ENCODE measurements around the gene FOCAD.

The FOCAD gene

DNA sequence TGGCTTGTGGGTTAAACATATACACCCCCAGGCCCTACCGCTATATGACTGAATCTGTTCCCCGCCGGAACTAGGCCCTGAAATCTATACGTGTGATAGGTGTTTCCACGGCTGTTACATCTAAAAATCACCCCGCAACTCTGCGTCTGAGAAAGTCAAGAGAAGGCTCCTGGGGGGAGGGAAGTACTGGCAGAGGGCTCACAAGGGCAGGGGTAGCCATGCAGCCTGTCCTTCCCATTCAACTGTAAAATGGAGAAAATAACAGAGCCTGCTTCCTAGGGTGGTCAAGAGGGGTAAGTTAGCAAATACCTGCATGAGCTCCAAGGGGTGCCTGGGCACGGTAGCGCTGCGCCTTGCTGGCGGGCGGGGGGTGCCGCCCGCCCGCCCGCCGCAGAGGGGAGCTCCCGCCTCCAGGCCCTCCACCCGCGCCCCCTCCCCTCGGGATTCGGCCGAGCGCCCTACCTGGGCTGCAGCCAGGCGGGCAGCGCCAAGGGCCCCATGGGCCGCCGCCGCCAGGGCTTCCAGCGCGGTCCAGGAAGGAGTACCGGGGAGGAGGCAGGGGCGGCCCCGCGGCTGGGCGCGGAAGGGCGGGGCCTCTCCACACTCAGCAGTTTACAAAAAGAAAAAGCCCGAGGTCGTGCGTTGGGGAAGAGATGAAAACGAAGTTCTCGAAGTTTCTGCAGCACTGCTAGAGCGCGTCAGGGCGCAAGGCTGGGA is 347.2 kb downstream of the FOCAD start, which contains the start of gene HACD4:
HACD4 (minus strand) TSS at position 550 of the 717 bp plus-strand sequence; CDS start at position 500, 50 bp downstream.
- DNase-seq: peak; percentile 74
- Histone ChIP-seq H3K9ac (ENCODE audit: low read length) (peak within 1 kb of the TSS; percentile 58), H3K56ac (ENCODE audit: low read length) (peak within 1 kb of the TSS; percentile 78), H3K79me2 (ENCODE audit: control insufficient read depth, insufficient read depth, low read length) (no peaks in the 10 kb centered on the region), H3K18ac (ENCODE audit: low read length) (peak within 1 kb of the TSS; percentile 76), H3K4me3 (ENCODE audit: low read length) (peak within 1 kb of the TSS; percentile 26), H3K27me3 (ENCODE audit: insufficient read depth, low read length, poor library complexity) (no peaks in the 10 kb centered on the region), H3K79me1 (ENCODE audit: low read length) (no peaks in the 10 kb centered on the region), H4K5ac (ENCODE audit: low read length) (no peak within 1 kb of the TSS), H3K4me2 (ENCODE audit: low read length) (peak within 1 kb of the TSS; percentile 39), H4K8ac (ENCODE audit: low read depth, low read length) (peak within 1 kb of the TSS; percentile 98), H3K27ac (ENCODE audit: low read depth, low read length) (peak within 1 kb of the TSS; percentile 42), H2BK120ac (ENCODE audit: low read depth, low read length) (peak within 1 kb of the TSS; percentile 69), H3K36me3 (ENCODE audit: control insufficient read depth, insufficient read depth, low read length) (no peaks in the 10 kb centered on the region), H3K4ac (ENCODE audit: low read depth, low read length) (peak within 1 kb of the TSS; percentile 26), H2AK5ac (ENCODE audit: low read length) (no peak within 1 kb of the TSS), H2BK5ac (ENCODE audit: low read length) (peak within 1 kb of the TSS; percentile 38), H3K4me1 (ENCODE audit: control insufficient read depth, low read depth, low read length) (peaks cover 4% of the 10 kb centered on the region), H2BK15ac (replicated peaks; ENCODE audit: low read depth) (no peak within 1 kb of the TSS), H3K23ac (ENCODE audit: low read length) (no peak within 1 kb of the TSS)
- no CpG with 5 or more reads among the region's 46 CpGs for WGBS (ENCODE audit: extremely low coverage, insufficient coverage, low lambda C conversion rate)

GRCh38 chr9:21031808-21032183 is 347.7 kb downstream of the FOCAD start:
- DNase-seq: no peak
- Histone ChIP-seq H3K4me3 (ENCODE audit: low read length) (no peak overlapping the region), H3K23ac (ENCODE audit: low read length) (no peak overlapping the region), H3K27ac (ENCODE audit: low read depth, low read length) (peak overlapping the region; percentile 20), H3K56ac (ENCODE audit: low read length) (peak overlapping the region; percentile 78), H3K36me3 (ENCODE audit: control insufficient read depth, insufficient read depth, low read length) (no peaks in the 10 kb centered on the region), H2AK5ac (ENCODE audit: low read length) (no peak overlapping the region), H4K8ac (ENCODE audit: low read depth, low read length) (no peak overlapping the region), H2BK5ac (ENCODE audit: low read length) (no peak overlapping the region), H3K79me2 (ENCODE audit: control insufficient read depth, insufficient read depth, low read length) (no peaks in the 10 kb centered on the region), H3K79me1 (ENCODE audit: low read length) (no peaks in the 10 kb centered on the region), H3K27me3 (ENCODE audit: insufficient read depth, low read length, poor library complexity) (no peaks in the 10 kb centered on the region), H3K4me2 (ENCODE audit: low read length) (peak overlapping the region; percentile 21), H4K5ac (ENCODE audit: low read length) (no peak overlapping the region), H3K18ac (ENCODE audit: low read length) (peak overlapping the region; percentile 76), H3K4me1 (ENCODE audit: control insufficient read depth, low read depth, low read length) (peaks cover 6% of the 10 kb centered on the region), H3K9ac (ENCODE audit: low read length) (peak overlapping the region; percentile 50), H2BK15ac (replicated peaks; ENCODE audit: low read depth) (no peak overlapping the region), H3K4ac (ENCODE audit: low read depth, low read length) (peak overlapping the region; percentile 26), H2BK120ac (ENCODE audit: low read depth, low read length) (no peak overlapping the region)
- whole genome bisulfite sequencing (ENCODE audit: extremely low coverage, insufficient coverage, low lambda C conversion rate): no CpG with 5 or more reads among the region's 22 CpGs

- no peak overlapping the region for H3K23ac ChIP-seq (ENCODE audit: low read length)
- H3K79me2 ChIP-seq (ENCODE audit: control insufficient read depth, insufficient read depth, low read length): no peaks in the 10 kb centered on the region
- no peak overlapping the region for H2BK15ac ChIP-seq (replicated peaks; ENCODE audit: low read depth)
- no peak overlapping the region for H3K18ac ChIP-seq (ENCODE audit: low read length)
- H3K56ac ChIP-seq (ENCODE audit: low read length): no peak overlapping the region
- no peak overlapping the region for H2BK120ac ChIP-seq (ENCODE audit: low read depth, low read length)
- no peaks in the 10 kb centered on the region for H3K27me3 ChIP-seq (ENCODE audit: insufficient read depth, low read length, poor library complexity)
- H3K4ac ChIP-seq (ENCODE audit: low read depth, low read length): no peak overlapping the region
- no peak overlapping the region for H3K4me2 ChIP-seq (ENCODE audit: low read length)
- H2AK5ac ChIP-seq (ENCODE audit: low read length): no peak overlapping the region
- no peak overlapping the region for H2BK5ac ChIP-seq (ENCODE audit: low read length)
- DNase-seq: peak; percentile 44
- H4K5ac ChIP-seq (ENCODE audit: low read length): no peak overlapping the region
- no CpG with 5 or more reads among the region's 2 CpGs for WGBS (ENCODE audit: extremely low coverage, insufficient coverage, low lambda C conversion rate)
- no peak overlapping the region for H3K4me3 ChIP-seq (ENCODE audit: low read length)
- no peaks in the 10 kb centered on the region for H3K36me3 ChIP-seq (ENCODE audit: control insufficient read depth, insufficient read depth, low read length)
- H3K4me1 ChIP-seq (ENCODE audit: control insufficient read depth, low read depth, low read length): peaks cover 2% of the 10 kb centered on the region
- no peak overlapping the region for H3K27ac ChIP-seq (ENCODE audit: low read depth, low read length)
- H3K79me1 ChIP-seq (ENCODE audit: low read length): no peaks in the 10 kb centered on the region
- H3K9ac ChIP-seq (ENCODE audit: low read length): no peak overlapping the region
- no peak overlapping the region for H4K8ac ChIP-seq (ENCODE audit: low read depth, low read length)
Measured at GRCh38 chr9:21037278-21037677, 353.2 kb downstream of the FOCAD start.

DNA sequence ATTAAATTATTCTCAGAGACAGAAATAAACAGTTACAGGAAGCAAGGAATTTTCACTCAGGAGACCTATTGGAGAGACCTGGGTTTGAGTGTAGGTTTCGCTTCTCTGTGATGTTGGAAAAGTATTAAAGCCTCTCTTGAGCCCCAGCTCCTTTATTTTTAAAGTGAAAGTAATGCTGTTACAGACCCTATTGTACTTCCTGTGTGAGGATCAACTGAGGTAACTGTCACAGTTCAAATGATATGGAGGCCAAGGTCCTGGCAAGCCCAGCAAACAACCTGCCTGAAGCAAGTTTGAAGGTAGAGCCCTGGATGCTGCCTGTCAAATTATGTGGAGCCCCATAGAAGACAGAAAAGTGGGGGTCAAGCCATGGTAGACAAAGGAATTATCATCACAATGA is 355.2 kb downstream of the FOCAD start:
- Histone ChIP-seq H3K23ac (ENCODE audit: low read length) (no peak overlapping the region), H2BK120ac (ENCODE audit: low read depth, low read length) (no peak overlapping the region), H2BK15ac (replicated peaks; ENCODE audit: low read depth) (no peak overlapping the region), H3K18ac (ENCODE audit: low read length) (peak overlapping the region; percentile 51), H2BK5ac (ENCODE audit: low read length) (no peak overlapping the region), H3K56ac (ENCODE audit: low read length) (no peak overlapping the region), H3K4me1 (ENCODE audit: control insufficient read depth, low read depth, low read length) (peaks cover 2% of the 10 kb centered on the region), H3K4me3 (ENCODE audit: low read length) (no peak overlapping the region), H3K79me1 (ENCODE audit: low read length) (no peaks in the 10 kb centered on the region), H2AK5ac (ENCODE audit: low read length) (no peak overlapping the region), H3K79me2 (ENCODE audit: control insufficient read depth, insufficient read depth, low read length) (no peaks in the 10 kb centered on the region), H3K36me3 (ENCODE audit: control insufficient read depth, insufficient read depth, low read length) (no peaks in the 10 kb centered on the region), H4K5ac (ENCODE audit: low read length) (no peak overlapping the region), H4K8ac (ENCODE audit: low read depth, low read length) (no peak overlapping the region), H3K27ac (ENCODE audit: low read depth, low read length) (no peak overlapping the region), H3K4ac (ENCODE audit: low read depth, low read length) (no peak overlapping the region), H3K4me2 (ENCODE audit: low read length) (no peak overlapping the region), H3K9ac (ENCODE audit: low read length) (no peak overlapping the region), H3K27me3 (ENCODE audit: insufficient read depth, low read length, poor library complexity) (no peaks in the 10 kb centered on the region)
- no peak for DNase-seq
- no CpG with 5 or more reads among the region's 1 CpG for WGBS (ENCODE audit: extremely low coverage, insufficient coverage, low lambda C conversion rate)

DNA sequence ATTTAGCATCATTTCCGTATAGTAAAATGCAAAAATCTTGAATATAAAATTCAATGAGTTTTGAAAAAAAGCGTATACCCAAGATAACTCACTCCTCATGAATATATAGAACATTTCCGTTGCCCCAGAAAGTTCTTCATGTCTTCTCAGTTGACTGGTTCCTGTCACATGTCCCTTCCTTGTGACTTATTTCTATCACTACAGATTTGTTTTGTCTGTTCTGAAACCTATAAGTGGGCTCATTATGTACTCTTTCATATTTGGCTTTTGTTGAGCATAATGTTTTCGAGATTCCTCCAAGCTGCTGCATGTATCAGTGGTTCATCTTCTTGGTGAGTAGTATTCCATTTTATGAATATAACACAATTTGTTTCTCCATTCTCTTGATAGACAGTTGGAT is 358.4 kb downstream of the FOCAD start:
- Histone ChIP-seq H3K56ac (ENCODE audit: low read length) (no peak overlapping the region), H3K27ac (ENCODE audit: low read depth, low read length) (no peak overlapping the region), H3K4me2 (ENCODE audit: low read length) (no peak overlapping the region), H2BK120ac (ENCODE audit: low read depth, low read length) (no peak overlapping the region), H4K5ac (ENCODE audit: low read length) (no peak overlapping the region), H2BK15ac (replicated peaks; ENCODE audit: low read depth) (no peak overlapping the region), H3K79me2 (ENCODE audit: control insufficient read depth, insufficient read depth, low read length) (no peaks in the 10 kb centered on the region), H2BK5ac (ENCODE audit: low read length) (no peak overlapping the region), H3K18ac (ENCODE audit: low read length) (no peak overlapping the region), H3K4me3 (ENCODE audit: low read length) (no peak overlapping the region), H3K23ac (ENCODE audit: low read length) (no peak overlapping the region), H3K9ac (ENCODE audit: low read length) (no peak overlapping the region), H2AK5ac (ENCODE audit: low read length) (no peak overlapping the region), H4K8ac (ENCODE audit: low read depth, low read length) (no peak overlapping the region), H3K4ac (ENCODE audit: low read depth, low read length) (no peak overlapping the region), H3K4me1 (ENCODE audit: control insufficient read depth, low read depth, low read length) (peaks cover 2% of the 10 kb centered on the region), H3K36me3 (ENCODE audit: control insufficient read depth, insufficient read depth, low read length) (no peaks in the 10 kb centered on the region), H3K27me3 (ENCODE audit: insufficient read depth, low read length, poor library complexity) (no peaks in the 10 kb centered on the region), H3K79me1 (ENCODE audit: low read length) (no peaks in the 10 kb centered on the region)
- no peak for DNase-seq
- whole genome bisulfite sequencing (ENCODE audit: extremely low coverage, insufficient coverage, low lambda C conversion rate): no CpG with 5 or more reads among the region's 4 CpGs

GRCh38 chr9:21043841-21044240 is 359.8 kb downstream of the FOCAD start:
- no peaks in the 10 kb centered on the region for H3K79me2 ChIP-seq (ENCODE audit: control insufficient read depth, insufficient read depth, low read length)

More at GRCh38 chr9:21043841-21044240, 359.8 kb downstream of the FOCAD start:
- Histone ChIP-seq H4K8ac (ENCODE audit: low read depth, low read length) (no peak overlapping the region), H2BK5ac (ENCODE audit: low read length) (no peak overlapping the region), H3K4me2 (ENCODE audit: low read length) (no peak overlapping the region), H3K23ac (ENCODE audit: low read length) (no peak overlapping the region), H4K5ac (ENCODE audit: low read length) (no peak overlapping the region), H3K4me1 (ENCODE audit: control insufficient read depth, low read depth, low read length) (peaks cover 4% of the 10 kb centered on the region), H2BK15ac (replicated peaks; ENCODE audit: low read depth) (no peak overlapping the region), H2AK5ac (ENCODE audit: low read length) (no peak overlapping the region), H3K4me3 (ENCODE audit: low read length) (no peak overlapping the region), H3K56ac (ENCODE audit: low read length) (no peak overlapping the region), H3K36me3 (ENCODE audit: control insufficient read depth, insufficient read depth, low read length) (no peaks in the 10 kb centered on the region), H2BK120ac (ENCODE audit: low read depth, low read length) (no peak overlapping the region), H3K18ac (ENCODE audit: low read length) (no peak overlapping the region), H3K9ac (ENCODE audit: low read length) (no peak overlapping the region), H3K4ac (ENCODE audit: low read depth, low read length) (no peak overlapping the region), H3K79me1 (ENCODE audit: low read length) (no peaks in the 10 kb centered on the region), H3K27me3 (ENCODE audit: insufficient read depth, low read length, poor library complexity) (no peaks in the 10 kb centered on the region), H3K27ac (ENCODE audit: low read depth, low read length) (no peak overlapping the region)
- WGBS (ENCODE audit: extremely low coverage, insufficient coverage, low lambda C conversion rate): no CpG with 5 or more reads among the region's 3 CpGs
- no peak for DNase-seq
